OCI-LY3 (cell line): ENCODE results near the gene CCDC83.

Experiments used
- EZH2phosphoT487 ChIP-seq: fragments of 200-600 bp; shearing (Covaris generic); IDR thresholded peaks from 2 replicates; pipeline ENCODE4 v1.6.1; 2018; ENCODE audit warnings: antibody characterized with exemption, mixed run types, low read depth
- TF ChIP-seq, protein P1 (sequence below): fragments of 200-600, 300-600 bp; sonication (generic); IDR thresholded peaks from 2 replicates; pipeline ENCODE4 v1.5.1; 2014; ENCODE audit warnings: antibody characterized with exemption, low read length, low read depth

DNA sequence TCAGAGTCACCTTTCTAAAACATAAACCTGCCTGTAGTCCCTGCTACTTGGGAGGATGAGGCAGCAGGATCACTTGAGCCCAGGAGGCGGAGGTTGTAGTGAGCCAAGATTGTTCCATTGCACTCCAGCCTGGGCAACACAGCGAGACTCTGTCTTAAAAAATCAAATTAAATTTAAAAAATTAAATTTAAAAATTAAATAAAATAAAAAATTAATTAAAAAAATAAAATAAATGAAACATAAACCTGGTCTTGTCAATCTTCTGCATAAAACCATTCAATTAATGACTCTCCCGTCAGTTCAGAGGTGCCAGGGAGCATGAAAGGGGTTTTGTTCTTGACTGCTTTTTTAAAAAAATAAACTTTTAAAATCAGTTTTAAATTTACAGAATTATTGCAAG lies 48.6 kb downstream of the CCDC83 start:
- TF ChIP-seq, protein P1, sequence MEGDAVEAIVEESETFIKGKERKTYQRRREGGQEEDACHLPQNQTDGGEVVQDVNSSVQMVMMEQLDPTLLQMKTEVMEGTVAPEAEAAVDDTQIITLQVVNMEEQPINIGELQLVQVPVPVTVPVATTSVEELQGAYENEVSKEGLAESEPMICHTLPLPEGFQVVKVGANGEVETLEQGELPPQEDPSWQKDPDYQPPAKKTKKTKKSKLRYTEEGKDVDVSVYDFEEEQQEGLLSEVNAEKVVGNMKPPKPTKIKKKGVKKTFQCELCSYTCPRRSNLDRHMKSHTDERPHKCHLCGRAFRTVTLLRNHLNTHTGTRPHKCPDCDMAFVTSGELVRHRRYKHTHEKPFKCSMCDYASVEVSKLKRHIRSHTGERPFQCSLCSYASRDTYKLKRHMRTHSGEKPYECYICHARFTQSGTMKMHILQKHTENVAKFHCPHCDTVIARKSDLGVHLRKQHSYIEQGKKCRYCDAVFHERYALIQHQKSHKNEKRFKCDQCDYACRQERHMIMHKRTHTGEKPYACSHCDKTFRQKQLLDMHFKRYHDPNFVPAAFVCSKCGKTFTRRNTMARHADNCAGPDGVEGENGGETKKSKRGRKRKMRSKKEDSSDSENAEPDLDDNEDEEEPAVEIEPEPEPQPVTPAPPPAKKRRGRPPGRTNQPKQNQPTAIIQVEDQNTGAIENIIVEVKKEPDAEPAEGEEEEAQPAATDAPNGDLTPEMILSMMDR, result no peak
- TF ChIP-seq EZH2phosphoT487, result no peak
